Measurements from ENCODE around the gene RNFT2.
"Not testable (repeated sequence)": the region's sequence is repeated elsewhere in the genome, so short reads cannot be mapped to it uniquely, and the experiment has no call there.

RNFT2 gene

DNA sequence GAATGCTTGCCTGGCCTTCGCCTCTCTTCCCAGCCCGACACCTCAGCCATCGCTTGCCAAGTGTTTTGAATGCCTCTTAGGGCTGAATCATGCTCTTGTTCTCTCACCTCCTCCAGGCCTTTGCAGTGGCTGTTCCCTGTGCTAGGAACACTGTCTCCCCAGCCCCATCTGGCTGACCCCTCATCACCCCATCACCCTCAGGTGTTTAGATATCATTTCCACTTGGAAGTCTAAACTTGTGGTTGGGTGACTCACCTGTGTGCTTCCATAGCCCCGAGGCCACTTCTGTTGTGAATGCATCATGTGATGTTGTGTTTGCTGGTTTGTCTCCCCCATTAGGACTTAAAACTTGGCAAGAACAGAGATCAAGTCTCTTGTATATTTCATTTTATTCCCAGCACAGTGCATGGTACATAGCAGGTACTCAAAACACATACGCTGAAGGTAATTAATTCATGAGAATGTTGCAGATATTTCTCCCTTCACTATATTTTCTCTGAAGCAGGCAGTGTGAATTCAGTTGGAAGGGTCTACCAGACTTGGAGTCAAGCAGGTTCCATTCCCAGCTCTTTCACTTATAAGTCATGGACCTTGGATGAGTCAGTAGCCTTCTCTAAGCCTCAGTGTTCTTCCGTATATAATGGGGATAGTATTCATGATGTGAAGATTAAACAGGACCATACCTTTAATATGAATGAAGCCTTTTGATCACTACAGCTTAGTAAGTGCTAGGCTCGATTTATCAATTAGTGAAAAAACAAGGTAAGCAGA lies 75.3 kb downstream of the RNFT2 start:
- DNase-seq (ENCODE audit: low read depth in 2 of 2): no peak

DNA sequence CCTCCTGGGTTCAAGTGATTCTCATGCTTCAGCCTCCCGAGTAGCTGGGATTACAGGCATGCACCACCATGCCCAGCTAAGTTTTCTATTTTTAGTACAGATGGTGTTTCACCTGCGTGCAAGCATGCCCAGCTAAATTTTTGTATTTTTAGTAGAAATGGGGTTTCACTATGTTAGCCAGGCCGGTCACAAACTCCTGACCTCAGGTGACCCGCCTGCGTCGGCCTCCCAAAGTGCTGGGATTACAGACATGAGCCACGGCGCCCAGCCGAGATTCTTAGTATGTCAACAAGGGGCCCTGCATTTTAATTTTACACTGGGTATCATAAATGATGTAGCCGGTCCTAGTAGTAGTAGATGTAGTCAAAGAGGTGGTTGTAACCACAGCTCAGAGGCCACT lies 76.7 kb downstream of the RNFT2 start:
- not testable (repeated sequence) for DNase-seq (ENCODE audit: low read depth in 2 of 2); H3K4me3 ChIP-seq (replicated peaks in 1 of 2; ENCODE audit: low read depth in 2 of 2, low read length in 2 of 2)

More for the DNA sequence above, 75.3 kb downstream of the RNFT2 start:
- no peak overlapping the region for H3K4me3 ChIP-seq (replicated peaks in 1 of 2; ENCODE audit: low read depth in 2 of 2, low read length in 2 of 2)
- TF ChIP-seq, protein P1, sequence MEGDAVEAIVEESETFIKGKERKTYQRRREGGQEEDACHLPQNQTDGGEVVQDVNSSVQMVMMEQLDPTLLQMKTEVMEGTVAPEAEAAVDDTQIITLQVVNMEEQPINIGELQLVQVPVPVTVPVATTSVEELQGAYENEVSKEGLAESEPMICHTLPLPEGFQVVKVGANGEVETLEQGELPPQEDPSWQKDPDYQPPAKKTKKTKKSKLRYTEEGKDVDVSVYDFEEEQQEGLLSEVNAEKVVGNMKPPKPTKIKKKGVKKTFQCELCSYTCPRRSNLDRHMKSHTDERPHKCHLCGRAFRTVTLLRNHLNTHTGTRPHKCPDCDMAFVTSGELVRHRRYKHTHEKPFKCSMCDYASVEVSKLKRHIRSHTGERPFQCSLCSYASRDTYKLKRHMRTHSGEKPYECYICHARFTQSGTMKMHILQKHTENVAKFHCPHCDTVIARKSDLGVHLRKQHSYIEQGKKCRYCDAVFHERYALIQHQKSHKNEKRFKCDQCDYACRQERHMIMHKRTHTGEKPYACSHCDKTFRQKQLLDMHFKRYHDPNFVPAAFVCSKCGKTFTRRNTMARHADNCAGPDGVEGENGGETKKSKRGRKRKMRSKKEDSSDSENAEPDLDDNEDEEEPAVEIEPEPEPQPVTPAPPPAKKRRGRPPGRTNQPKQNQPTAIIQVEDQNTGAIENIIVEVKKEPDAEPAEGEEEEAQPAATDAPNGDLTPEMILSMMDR (IDR thresholded peaks at IDR 0.05; ENCODE audit: low read depth, low read length): no peak

DNA sequence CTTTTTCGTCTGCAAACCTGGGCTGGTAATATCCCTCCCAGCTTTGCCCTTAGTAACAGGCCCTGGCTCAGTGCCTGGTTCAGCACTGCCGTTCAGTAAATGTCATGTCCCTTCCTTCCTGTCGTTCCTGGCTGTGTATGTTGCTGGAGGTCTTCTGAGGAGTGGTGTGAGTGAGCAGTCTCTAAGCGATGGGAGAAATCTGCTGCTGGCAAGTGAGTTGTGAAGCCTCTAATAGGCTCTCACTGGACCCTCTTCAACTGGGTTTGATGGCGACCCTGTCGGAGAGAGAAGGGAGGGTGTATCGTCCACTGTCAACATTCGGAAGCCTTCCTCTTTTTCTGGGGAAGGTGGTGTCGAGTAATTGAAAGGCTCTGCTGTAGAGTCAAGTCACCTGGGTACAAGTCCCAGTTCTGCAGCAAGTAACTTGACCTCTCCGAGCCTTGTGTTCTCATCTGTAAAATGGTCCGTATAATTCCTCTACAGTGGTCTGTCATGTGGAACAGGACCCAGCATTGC lies 80.3 kb downstream of the RNFT2 start:
- TF ChIP-seq, protein P1 (IDR thresholded peaks at IDR 0.05; ENCODE audit: low read depth, low read length): no peak
- peak; percentile 37 to 42 for DNase-seq (ENCODE audit: low read depth in 2 of 2)
- H3K4me3 ChIP-seq (replicated peaks in 1 of 2; ENCODE audit: low read depth in 2 of 2, low read length in 2 of 2): peak overlapping the region; percentile 84 to 89

DNA sequence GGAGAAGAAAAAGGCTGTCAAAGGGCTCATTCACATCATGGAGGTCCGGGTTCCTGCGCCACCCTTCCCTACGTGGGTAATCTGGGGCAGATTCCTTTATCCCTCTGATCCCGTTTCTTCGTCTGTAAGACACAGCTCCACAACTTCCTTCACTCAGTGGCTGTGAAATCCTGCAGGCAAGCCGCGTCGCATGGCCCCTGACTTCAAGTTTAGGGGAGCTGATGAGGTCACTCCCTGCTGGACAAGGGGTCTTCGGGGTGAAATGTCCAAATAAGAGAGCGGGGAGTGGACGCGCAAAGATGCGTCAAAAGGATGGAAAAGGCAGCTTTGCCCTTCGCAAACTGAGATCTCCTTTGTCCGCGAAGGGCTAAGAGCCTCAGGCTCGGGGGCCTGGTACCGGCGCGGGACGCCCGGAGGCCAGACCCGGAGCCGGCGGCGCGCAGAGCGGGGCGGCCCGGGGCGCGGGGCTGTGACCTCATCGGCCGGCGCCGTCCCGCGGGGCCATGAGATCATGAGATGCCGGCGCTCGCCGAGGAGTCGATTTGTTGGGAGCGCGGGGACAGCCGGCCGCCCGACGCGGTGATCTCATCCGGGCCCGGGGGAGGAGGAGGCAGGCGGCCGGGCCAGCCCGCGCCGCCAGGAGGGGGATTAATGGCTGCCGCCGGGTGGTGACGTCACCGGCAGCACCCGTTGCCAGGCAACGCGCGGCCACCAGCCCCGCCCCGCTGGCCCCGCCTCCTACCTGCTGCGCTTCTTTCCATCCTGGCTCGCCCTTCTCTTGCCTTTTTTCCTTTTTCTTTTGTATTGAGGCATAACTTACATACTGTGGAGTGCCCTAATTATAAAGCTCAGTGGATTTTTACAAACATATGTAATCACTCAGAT lies 81.1 kb downstream of the RNFT2 start:
- TF ChIP-seq, protein P1 (IDR thresholded peaks at IDR 0.05; ENCODE audit: low read depth, low read length): no peak
- peak; percentile 95 for DNase-seq (ENCODE audit: low read depth in 2 of 2)

DNA sequence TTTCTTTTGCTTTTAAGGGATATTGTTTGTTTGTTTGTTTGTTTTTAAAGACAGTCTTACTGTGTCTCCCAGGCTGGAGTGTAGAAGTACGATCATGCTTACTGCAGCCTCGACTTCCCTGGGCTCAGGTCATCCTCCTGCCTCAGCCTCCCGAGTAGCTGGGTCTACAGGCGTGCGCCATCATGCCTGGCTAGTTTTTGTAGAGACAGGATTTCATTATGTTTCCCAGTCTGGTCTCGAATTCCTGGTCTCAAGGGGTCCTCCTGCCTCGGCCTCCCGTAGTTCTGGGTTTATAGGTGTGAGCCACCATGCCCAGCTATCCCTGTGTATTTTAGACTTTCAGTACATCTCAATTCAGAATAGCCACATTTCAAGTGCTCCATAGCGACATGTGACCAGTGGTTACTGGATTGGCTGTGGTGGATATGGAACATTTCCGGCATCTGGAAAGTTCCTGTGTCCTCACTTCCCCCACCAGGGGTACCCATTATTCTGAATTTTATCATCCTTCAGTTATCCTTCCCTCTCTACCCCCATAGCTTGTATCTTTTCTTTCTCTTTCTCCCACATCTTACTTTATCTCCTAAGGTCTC lies 82.0 kb downstream of the RNFT2 start:
- no peak overlapping the region for H3K4me3 ChIP-seq (replicated peaks in 1 of 2; ENCODE audit: low read depth in 2 of 2, low read length in 2 of 2)
- TF ChIP-seq, protein P1 (IDR thresholded peaks at IDR 0.05; ENCODE audit: low read depth, low read length): no peak
- no peak for DNase-seq (ENCODE audit: low read depth in 2 of 2)

More for the DNA sequence above, 81.1 kb downstream of the RNFT2 start:
- H3K4me3 ChIP-seq (replicated peaks in 1 of 2; ENCODE audit: low read depth in 2 of 2, low read length in 2 of 2): peak overlapping the region; percentile 84 to 89

DNA sequence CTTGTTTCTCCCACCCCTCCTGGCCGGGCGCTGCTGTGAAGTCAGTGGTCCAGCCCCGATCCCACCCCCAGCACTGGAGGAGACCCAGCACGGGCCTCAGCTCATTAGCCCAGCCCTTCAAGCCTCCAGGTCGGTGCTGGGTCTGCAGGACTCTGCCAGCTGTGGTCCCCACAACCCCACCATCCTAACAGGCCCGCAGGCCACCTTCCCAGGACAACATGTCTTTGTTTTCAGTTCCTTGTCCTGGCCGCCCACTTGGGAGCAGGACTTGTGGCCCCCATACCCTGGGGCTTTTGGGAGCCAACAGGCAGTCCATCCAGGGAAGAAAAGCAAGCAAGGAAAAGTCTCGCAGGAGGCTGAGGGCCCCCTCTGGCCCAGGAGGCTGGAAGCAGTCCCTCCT lies 83.2 kb downstream of the RNFT2 start:
- TF ChIP-seq, protein P1 (IDR thresholded peaks at IDR 0.05; ENCODE audit: low read depth, low read length): no peak
- no peak overlapping the region for H3K4me3 ChIP-seq (replicated peaks in 1 of 2; ENCODE audit: low read depth in 2 of 2, low read length in 2 of 2)
- no peak for DNase-seq (ENCODE audit: low read depth in 2 of 2)
